NCI-H510A treated with DMSO at 0.1 percent for 48 hours (cell line): ENCODE data around the gene ALDH1A1.

Source experiments
- DNase-seq: peaks from one replicate; lab custom pipeline; 2025; lab: John Stamatoyannopoulos, UW

Gene ALDH1A1

DNA sequence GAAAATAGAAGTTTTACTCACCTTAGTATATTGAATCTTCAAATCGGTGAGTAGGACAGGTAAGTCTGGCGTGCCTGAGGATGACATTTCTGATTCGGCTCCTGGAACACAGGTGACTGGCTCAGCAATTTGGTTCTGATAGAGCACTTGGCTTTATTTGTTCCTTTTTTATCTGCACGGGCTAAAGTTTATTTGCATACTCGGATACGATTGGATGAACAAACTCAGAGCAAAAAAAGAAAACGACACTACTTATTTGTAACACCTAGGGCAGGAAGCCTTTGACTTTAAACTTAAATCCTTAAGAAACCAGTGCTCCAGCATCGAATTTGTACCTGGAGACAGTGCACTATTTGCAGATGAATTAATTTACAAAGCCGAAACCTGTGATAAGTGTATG lies at the start of gene ALDH1A1:
Gene ALDH1A1, minus strand, starts transcription at position 140 of the 400 bp plus-strand sequence. Its CDS starts 53 bp downstream, at position 87.
- peak; percentile 79 for DNase-seq

DNA sequence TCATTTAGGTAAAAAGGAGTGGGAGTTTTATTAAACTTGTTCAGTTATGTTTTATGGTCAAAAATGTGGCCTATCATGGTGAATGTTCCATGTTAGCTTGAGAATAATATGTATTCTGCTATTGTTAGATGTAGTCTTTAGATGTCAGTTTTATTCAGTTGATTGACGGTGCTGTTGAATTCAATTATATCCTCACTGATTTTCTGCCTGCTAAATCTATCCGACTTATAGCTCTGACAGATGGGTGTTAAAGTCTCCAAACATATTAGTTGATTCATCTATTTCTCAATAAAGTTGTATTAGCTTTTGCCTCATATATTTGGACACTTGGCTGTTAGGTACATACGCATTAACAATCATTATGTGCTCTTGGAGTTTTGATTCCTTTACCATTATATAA lies 49.0 kb upstream of the ALDH1A1 start:
- no peak for DNase-seq

DNA sequence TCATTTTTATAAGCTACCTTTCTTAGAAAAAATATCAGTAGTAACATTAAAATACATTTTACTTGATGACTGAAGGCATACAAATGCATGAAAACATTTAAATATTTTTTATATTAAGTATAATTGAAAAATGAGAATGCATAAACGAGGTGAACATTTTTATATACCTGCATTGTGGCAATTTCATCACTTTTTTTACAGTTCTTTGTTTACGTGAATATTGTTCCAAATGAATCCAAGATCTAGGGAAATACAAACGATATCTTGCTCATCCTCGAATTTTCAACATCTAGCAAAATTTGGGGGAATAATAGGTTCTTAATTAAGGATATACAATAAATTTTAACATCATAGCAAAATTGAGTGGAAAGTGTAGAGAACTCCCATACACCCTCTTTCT lies 45.5 kb upstream of the ALDH1A1 start:
- no peak for DNase-seq

DNA sequence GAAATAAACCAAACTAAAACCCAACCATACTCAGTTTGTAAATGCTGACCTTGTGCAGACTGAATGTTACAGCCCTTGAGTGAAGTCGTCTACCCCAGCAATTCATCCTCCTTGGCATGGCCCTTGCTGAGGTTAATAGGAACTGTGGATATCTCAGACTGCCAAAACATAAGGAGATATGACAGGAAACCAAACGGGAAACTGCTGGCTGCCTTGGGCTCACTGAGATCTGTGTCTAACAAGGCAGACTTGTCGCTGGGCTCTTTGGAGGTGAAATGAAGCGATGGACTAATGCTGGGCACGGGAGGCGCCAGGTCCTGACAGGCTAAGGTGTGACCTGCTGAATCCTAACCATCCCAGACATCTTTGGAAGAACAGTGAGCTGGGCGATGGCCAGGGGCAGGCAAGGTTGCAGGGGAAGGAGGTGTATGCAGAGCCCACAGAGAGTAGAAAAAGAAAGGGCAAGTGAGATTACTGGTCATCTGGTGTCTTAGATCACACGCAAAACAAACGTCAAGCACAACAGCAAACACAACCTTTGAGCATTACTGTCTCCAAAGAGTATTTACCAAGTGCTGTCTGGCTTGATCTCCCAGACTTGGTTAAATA lies 44.6 kb upstream of the ALDH1A1 start:
- DNase-seq: no peak

DNA sequence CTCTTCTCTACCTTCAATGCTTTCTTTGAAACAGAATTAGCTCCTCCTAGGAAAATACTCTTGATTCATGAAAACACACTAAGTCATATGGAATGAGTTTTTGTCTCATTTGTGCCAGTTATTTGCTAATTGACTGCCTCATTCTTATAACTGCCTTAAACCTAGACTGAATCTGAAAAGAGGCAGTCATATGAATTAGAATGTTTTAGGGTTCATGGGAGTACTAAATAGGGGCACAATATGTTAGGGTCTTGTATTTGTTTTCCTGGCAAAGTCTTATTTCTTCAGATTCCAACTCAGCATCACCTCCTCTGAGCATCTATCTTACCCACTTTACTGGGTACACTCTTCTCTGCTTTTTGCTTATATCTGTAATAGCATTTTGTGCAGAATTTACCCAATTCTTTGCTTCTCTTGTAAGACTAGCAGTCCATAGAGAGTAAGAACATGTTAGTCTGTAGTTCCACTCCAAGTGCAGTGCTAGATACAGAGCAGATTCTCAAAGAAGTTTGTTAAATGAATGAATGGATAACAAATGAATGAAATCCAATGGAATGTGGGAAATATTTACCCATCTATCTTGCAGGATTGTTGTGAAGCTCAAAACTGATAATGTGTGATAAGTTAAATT lies 43.9 kb upstream of the ALDH1A1 start:
- DNase-seq: no peak

DNA sequence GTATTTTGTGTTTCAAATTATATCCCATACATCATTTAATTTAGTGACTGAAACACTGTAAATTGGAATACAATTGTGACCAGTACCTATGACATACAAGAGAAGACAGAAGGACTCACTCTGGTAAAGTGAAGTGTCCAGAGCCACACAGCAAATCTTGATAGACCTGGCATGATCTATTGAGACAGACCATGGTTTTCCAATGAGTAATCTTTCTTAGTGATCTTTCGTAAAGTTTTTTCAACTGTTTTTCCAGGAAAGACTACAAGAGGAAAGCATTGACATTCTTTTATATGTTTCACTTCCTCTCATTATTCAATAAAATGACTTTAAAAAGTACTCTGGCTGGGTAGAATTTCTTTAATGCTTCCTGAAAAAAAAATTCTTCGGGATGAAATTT lies 43.3 kb upstream of the ALDH1A1 start:
- no peak for DNase-seq

DNA sequence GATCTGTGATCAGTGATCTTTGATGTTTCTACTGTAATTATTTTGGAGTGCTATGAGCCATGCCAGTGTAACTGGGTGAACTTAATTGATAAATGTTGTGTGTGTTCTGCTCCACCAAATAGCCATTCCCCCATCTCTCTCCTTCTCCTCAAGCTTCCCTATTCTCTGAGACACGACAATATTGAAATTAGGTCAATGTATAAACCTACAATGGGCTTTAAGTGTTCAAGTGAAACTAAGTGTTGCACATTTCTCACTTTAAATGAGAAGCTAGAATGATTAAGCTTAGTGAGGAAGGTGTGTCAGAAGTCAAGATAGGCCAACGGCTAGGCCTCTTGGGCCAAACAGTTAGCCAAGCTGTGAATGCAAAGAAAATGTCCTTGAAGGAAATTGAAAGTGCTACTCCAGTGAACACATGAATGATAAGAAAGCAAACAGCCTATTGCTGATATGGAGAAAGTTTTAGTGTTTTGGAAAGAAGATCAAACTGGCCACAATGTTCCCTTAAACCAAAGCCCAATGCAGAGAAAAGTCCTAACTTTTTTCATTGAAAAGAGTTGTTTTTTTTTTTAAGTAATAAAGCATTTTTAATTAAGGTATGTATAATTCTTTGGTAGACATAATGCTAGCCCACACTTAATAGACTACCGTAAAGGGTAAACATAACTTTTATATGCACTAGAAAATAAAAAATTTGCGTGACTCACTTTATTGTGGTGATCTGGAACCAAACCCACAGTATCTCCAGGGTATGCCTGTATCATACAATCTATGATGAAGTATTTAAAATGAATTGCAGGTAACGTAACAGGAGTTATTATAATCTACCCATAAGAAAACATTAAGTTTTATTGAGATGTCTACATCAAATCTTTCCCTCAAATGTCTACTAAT lies 42.5 kb upstream of the ALDH1A1 start:
- DNase-seq: no peak

DNA sequence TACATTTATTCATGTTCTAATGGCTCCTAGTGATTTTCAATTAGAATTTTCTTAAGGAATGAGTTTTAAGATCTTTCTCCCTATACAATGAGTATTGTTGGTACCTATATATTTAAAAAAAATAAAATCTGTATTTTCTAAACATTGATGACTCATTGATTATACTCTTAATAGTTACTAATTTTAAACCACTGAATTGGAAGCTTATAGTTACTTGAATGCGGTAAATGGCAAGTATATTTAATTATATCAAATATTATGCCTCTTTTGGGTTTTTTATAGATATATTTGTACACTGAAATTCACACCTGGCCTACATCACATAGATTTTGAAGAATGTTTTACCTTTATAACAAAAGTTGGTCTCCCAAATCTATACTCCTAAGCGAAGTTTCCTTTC lies 38.9 kb upstream of the ALDH1A1 start:
- no peak for DNase-seq

DNA sequence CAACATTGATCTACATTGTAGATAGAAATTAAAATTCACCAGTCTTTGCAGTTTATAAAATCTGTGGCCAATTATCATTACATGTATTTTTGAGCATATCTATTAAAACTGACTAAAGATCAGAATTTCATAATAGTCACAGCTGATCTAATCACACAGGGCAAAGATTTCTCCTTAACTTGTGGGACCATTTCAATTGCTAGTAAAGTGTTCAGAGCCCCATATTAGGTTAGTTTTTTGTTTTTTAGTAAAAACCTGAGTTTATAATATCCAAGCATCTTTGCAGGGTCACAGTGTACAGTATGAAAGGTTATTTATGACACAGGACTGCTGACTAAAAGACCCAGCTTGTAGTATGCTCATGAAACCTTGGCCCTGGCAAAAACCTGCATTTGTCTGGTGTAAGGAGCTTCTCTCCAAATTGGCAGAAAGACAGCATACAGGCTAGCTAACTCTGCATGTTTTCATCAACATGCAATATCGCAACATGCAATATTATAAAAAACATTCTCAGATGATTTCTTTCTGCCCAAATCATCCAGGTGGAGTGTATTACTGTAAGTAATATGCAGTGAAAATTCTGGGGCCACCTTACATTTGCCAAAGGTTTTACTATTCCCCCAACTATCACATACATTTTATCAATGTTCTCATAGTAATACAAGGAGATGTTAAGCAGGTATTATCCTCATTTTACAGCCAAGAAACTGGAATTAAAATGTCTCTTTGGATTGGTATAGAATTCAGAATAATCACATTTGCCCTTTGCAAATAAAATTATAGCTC lies 37.7 kb upstream of the ALDH1A1 start:
- DNase-seq: no peak

DNA sequence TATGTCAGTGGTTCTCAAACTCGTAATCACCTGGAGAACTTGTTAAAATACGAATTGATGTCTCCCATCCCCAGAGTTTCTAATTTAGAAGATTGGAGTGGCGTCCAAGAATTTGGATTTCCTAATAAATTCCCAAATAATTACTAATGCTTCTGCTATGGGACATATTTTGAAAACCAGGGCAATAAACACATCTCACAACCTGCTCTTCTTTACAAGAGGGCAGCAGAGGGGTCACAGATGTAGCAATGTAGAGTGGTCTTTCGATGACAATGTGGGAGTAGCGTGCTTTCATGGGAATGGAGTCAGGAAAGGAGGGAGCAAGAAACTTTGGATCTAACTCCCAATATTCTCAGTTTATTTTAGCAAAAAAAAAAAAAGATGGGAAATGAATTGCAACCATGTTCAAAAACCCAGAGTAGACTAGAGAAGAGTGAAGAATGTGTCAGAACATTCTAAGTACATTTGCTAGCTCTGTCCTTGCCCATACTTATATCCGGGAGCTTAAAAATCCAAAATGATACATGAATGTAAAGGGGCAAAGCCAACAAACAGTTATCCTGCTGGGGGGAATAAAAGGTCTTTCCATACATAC lies 33.8 kb upstream of the ALDH1A1 start:
- no peak for DNase-seq

DNA sequence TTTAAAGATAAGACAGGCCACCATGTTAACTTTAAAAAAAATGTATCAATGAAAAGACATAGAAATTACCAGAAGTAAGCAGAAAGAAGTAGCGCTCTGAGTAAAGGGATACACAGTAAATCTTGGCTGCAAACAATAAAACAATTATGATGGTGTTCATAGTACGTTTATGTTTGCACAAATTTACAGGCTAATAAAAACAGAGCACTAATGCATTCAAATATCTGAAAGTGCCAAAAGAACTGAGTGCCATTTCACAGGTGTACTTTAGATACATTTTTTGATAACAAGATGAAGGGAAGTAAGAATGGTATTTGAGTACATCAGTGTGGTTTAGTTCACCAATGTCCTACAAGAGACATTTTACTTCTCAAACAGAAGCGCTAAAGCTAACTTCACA lies 32.9 kb upstream of the ALDH1A1 start:
- DNase-seq: no peak

DNA sequence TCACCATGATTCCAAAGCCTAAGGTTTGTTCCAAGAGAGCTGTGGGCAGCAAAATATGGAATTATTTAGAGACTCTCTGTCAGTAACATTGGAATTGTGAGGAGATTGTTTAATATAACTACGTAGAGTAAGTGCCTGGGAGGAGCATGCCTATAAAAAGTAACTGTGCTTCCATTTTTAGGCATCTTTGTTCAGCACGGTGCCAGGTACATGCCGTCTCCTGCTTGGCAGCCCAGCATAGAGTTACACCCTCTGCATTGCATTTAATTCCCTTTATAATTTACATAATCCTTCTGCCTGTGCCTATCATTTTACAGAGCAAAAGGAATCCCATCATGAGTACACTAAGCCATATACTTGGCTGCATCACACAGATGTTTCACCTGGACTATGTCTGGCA lies 32.1 kb upstream of the ALDH1A1 start:
- DNase-seq: no peak

DNA sequence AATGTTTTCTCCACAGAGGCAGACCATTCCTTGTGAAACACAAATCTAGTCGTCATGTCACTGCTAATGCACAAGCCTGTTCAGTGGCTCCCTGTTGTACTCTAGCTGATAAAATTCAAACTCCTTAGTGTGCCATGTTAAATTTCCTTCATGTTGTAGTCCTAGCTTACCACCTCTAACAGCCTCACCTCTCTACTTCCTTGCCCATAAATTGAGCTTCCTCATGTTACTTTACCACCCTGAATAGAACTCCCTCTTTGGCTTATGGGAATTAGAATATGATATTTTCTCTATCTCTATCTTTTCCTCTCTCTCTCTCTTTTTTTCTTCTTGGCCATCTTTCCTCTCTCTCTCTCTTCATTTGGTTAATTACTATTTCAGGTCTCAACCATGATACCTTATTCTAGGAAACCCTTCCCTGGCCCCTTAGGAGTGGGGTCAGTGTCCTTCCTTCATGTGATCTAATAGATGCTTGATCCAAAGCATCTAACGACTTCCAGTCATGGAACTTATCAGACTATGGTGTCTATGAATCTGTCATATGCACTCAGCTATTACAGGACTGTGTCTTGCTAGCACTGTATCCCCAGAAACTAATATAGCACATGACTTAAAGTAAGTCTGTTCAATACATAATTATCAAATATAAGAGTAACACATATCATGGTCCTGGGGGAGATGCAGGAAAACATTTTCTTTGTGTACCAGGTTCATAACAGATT lies 31.5 kb upstream of the ALDH1A1 start:
- DNase-seq: no peak

DNA sequence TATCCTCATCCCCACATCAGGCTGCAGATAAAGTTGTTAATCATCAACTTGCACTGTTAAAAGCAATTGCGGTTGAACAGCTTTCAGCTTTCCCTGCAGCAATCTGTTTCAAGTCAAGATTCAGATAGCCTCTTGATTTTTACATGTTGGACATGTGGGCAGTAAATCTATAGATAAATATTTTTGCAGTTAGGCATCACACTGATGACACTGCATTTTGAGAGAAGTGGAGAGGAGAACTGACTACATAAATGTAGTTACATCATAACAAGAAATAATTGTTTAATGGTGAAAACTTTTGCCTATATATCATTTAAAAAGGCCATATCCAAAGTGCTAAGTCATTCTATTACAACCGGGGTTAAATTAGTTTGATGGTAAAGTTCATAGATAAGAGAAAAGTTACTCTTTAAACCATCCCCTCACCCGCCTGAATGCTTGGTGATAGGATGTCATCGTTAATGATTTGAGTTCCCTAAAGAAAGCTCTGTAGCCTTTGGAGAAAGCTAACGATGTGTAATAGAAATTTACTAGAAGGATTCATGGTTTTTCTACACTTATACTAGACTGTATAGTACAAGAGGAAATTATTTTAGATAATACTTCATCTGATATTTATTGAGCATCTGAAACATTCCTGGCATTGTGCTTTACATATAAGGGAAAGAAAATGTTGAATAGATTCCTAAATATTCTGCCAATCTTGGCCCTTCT lies 30.8 kb upstream of the ALDH1A1 start:
- no peak for DNase-seq

DNA sequence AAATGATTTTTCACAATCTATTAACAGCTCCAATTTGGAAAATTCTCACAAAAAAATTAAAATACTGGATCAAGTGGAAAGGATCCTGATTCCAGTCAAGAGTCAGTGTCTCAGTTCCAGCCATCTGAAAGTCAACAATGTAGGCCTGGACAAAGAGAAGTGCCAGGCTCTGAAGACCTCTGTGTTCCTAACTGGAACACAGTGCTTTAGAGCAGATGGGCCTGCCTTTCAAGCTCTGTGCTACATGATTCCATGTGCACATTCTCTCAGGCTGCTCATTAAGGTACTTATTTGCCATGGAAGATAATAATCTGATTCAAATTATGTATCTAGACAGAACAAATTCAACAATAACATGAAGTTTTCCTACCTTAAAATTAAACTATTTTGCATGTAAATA lies 30.2 kb upstream of the ALDH1A1 start:
- DNase-seq: no peak

DNA sequence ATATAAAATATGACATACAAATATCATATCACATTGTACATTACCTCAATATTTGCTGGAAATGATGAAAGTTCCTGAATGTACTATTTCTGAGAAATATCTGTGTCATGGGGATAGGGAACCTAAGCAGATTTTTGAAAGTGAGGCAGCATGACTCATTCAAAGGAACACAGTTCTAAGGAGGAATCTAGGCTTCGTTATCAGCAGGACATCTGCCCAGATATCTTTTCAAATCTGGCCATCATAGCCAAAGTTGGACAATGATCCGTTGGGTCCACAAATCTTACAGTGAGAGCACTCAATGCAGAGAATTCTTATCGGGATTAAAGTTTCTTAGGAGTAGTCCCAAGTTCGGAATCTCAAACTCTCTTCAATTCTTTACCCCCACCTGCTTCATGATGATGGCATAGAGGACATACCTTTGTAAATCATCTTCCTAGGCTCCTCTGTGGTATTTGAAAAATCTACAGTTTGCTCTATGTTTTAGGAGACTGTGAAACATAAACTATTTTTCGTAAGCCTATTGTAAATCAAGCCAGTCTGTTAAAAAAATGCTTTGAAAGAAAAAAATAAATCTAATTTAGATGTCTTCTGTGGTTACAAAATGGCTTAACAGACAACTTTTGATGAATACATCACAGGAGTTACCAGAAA lies 29.4 kb upstream of the ALDH1A1 start:
- DNase-seq: no peak

DNA sequence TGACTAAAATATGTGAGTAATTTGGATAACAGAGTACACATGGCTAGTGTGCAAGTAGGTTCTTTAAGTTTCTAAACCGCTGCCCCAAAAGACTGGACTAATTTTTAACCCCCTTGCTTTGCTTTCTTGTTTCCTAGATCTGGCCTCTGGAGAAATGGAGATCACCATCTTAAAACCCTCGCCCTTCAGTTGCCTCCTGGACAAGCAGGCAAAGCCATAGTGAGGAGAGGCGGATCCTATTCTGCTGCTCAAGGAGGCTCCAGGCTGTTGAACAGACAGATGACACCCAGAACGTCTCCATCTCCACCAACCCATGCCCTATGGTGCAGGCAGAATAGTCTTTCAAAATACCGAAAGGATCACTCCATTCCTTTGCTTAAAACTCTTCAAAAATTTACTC lies 28.6 kb upstream of the ALDH1A1 start:
- no peak for DNase-seq

DNA sequence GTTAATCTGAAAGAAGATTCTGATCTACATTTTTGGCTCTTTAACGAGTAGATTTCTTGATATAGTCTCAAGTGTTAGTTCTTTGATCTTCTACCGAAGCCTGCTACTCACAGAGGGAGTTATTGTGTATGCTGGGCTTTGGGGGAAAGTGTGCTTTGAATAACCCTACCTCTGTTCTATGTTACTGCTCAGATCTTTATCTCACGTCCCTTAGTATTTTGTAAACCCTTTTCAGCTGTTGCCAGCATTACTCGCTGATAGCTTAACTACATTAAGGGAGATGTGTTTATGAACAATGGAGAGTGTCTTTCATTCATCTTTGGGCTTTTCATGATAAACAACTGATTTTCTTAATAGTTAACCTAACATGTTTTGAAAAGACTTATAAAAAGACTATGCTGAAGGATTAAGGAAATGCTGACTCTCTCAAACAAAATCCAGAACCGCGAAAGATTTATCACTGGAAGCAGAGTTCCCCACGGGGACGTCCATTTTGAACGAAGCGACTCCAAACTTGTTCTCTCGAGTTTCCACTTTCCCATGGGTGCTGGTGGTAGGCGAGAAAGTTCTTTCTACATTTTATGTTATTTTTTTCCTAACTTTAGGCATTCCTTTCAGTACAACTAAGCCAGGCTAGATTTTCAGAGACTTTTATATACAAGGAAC lies 27.9 kb upstream of the ALDH1A1 start:
- no peak for DNase-seq

DNA sequence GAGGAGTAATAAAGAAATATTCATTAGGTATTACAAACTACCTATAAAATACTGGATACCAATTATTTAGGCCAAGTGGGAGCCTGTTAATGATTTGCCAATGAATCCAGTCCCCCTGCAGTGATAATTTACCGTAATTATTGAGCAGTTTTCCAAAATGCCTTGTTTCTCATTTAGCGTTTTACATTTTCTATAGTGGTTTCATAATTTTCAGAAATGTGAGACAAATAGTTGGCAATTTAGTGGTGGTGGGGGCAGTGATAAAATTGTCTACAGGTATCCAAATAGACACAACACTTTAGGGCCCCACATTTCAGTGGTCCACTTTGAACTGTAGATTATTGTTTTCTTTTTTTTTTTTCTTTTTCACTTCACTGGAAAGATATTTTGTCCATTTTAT lies 27.3 kb upstream of the ALDH1A1 start:
- no peak for DNase-seq
